Bronchial epithelial cell (primary cell): ENCODE results near the gene NR2F1. TPM values are rescaled to one million over a fixed set of nuclear protein-coding genes. Genes with fewer than 3 reads are reported as not detected.

Source experiments
- DNase-seq: peaks from one replicate; pipeline ENCODE4 v3.0.0-alpha.2; 2010; ENCODE audit warnings: low read depth
- FAIRE-seq: peaks from 2 replicates; lab custom pipeline; 2011; peaks lifted over from hg19 to GRCh38; lab: Jason Lieb, UNC
- H3K27me3 ChIP-seq: 2 replicates; pipeline ENCODE4 v1.5.1; 2011; ENCODE audit warnings: low read length; ENCODE audit not compliant: control insufficient read depth, insufficient read depth
- H3K36me3 ChIP-seq: 2 replicates; pipeline ENCODE4 v1.5.1; 2011; ENCODE audit warnings: low read length; ENCODE audit not compliant: control insufficient read depth, insufficient read depth
- H3K4me3 ChIP-seq: 2 replicates; pipeline ENCODE4 v1.5.1; 2011; ENCODE audit warnings: mild to moderate bottlenecking, low read depth, low read length, control low read depth
- CTCF ChIP-seq: IDR thresholded peaks from 2 replicates; pipeline ENCODE4 v1.5.1; 2011; ENCODE audit warnings: mild to moderate bottlenecking, moderate library complexity, low read length, control low read depth, inconsistent platforms; ENCODE audit not compliant: insufficient read depth, severe bottlenecking
- total RNA-seq: library from RNA; depleted of rRNA; stranded (reverse); fragments of >200 nt; gene quantifications from 2 replicates; pipeline ENCODE4 v1.2.1, GENCODE V29; 2014

NR2F1 gene
- total RNA-seq, 1 donor from 2014 or later = 1.6 TPM

- no peak for DNase-seq
- no peak for TF ChIP-seq CTCF
- Histone ChIP-seq H3K27me3 (peaks cover 11% of the 10 kb centered on the region), H3K36me3 (no peaks in the 10 kb centered on the region), H3K4me3 (no peak overlapping the region)
- no peak for FAIRE-seq
Observed at GRCh38 chr5:93593476-93594131, 10.6 kb downstream of the NR2F1 start.

GRCh38 chr5:93594591-93595419 lies 11.8 kb downstream of the NR2F1 start:
- FAIRE-seq (no peak), DNase-seq (no peak)
- TF ChIP-seq CTCF = no peak
- Histone ChIP-seq H3K36me3 (no peaks in the 10 kb centered on the region), H3K27me3 (peaks cover 17% of the 10 kb centered on the region), H3K4me3 (no peak overlapping the region)

- Histone ChIP-seq H3K4me3 (no peak overlapping the region), H3K27me3 (peaks cover 19% of the 10 kb centered on the region), H3K36me3 (no peaks in the 10 kb centered on the region)
- no peak for TF ChIP-seq CTCF
- DNase-seq (no peak), FAIRE-seq (no peak)
Observed at GRCh38 chr5:93595420-93596147, 12.6 kb downstream of the NR2F1 start.

GRCh38 chr5:93596310-93596675 lies 13.3 kb downstream of the NR2F1 start:
- Histone ChIP-seq H3K36me3 (no peaks in the 10 kb centered on the region), H3K27me3 (peaks cover 19% of the 10 kb centered on the region), H3K4me3 (no peak overlapping the region)
- FAIRE-seq (no peak), DNase-seq (no peak)
- TF ChIP-seq CTCF = no peak

- DNase-seq = no peak
- Histone ChIP-seq H3K4me3 (no peak overlapping the region), H3K27me3 (peaks cover 22% of the 10 kb centered on the region), H3K36me3 (no peaks in the 10 kb centered on the region)
- TF ChIP-seq CTCF = no peak
- no peak for FAIRE-seq
Observed at GRCh38 chr5:93596676-93597490, 13.9 kb downstream of the NR2F1 start.
